CD14-positive monocyte (primary cell): ENCODE measurements around the gene DDI2. TPM values are rescaled to one million over a fixed set of nuclear protein-coding genes. Genes with fewer than 3 reads are reported as not detected.

Experiments used
- DNase-seq, 3 donors: peaks; one replicate each; pipeline ENCODE4 v3.0.0-alpha.2; 2011 to 2022
- H2AFZ ChIP-seq: 2 replicates; pipeline ENCODE4 v1.6.0; 2012; ENCODE audit warnings: mild to moderate bottlenecking, low read depth, low read length, inconsistent platforms; ENCODE audit not compliant: insufficient read depth, poor library complexity, severe bottlenecking
- H3K27ac ChIP-seq, 2 donors: 1 replicate in 1 of 2; 2 replicates in 1 of 2; pipeline ENCODE4 v1.5.1; 2012 to 2013; ENCODE audit warnings: low read length in 2 of 2, control low read depth in 1 of 2, inconsistent platforms in 1 of 2, low read depth in 1 of 2, mild to moderate bottlenecking in 1 of 2
- H3K27me3 ChIP-seq, 2 donors: one replicate each; pipeline versions ENCODE4 v1.6.0 to v1.6.1; 2011 to 2013; ENCODE audit warnings: low read length in 2 of 2; ENCODE audit not compliant: control insufficient read depth in 2 of 2, insufficient read depth in 2 of 2
- H3K36me3 ChIP-seq, 2 donors: replicated peaks in 1 of 2; 1 replicate in 1 of 2; 2 replicates in 1 of 2; pipeline versions ENCODE4 v1.5.1 to v1.6.1; 2012 to 2013; ENCODE audit warnings: low read length in 2 of 2, control low read depth in 1 of 2, inconsistent platforms in 1 of 2, mild to moderate bottlenecking in 1 of 2; ENCODE audit not compliant: insufficient read depth in 2 of 2, control insufficient read depth in 1 of 2
- H3K4me1 ChIP-seq, 2 donors: 1 replicate in 1 of 2; 2 replicates in 1 of 2; pipeline versions ENCODE4 v1.5.1 to v1.6.1; 2012 to 2013; ENCODE audit warnings: low read length in 2 of 2, control low read depth in 1 of 2, inconsistent platforms in 1 of 2, mild to moderate bottlenecking in 1 of 2, moderate library complexity in 1 of 2; ENCODE audit not compliant: insufficient read depth in 2 of 2, control insufficient read depth in 1 of 2
- H3K4me2 ChIP-seq: replicated peaks from 2 replicates; pipeline ENCODE3; 2012; ENCODE audit warnings: low read length, moderate library complexity, mild to moderate bottlenecking; ENCODE audit not compliant: poor library complexity, severe bottlenecking; ENCODE audit errors: extremely low read depth
- H3K4me3 ChIP-seq, 3 experiments: fragments of 200-600 bp in 1 of 3; sonication (generic) in 1 of 3; replicated peaks in 1 of 3; 1 replicate in 2 of 3; 2 replicates in 1 of 3; pipeline ENCODE4 v1.5.1; 2011 to 2013; ENCODE audit warnings: low read length in 3 of 3, mild to moderate bottlenecking in 3 of 3, control low read depth in 2 of 3, low read depth in 2 of 3, inconsistent platforms in 1 of 3, moderate library complexity in 1 of 3
- H3K79me2 ChIP-seq: 2 replicates; pipeline ENCODE4 v1.6.0; 2012; ENCODE audit warnings: mild to moderate bottlenecking, control low read depth, inconsistent platforms, low read length, moderate library complexity; ENCODE audit not compliant: insufficient read depth
- H3K9ac ChIP-seq: 2 replicates; pipeline ENCODE4 v1.6.0; 2017; ENCODE audit warnings: low read length, mild to moderate bottlenecking; ENCODE audit not compliant: insufficient read depth, poor library complexity, severe bottlenecking
- H3K9me3 ChIP-seq, 2 donors: replicated peaks in 1 of 2; 1 replicate in 1 of 2; 2 replicates in 1 of 2; pipeline versions ENCODE4 v1.5.1 to v1.6.1; 2012 to 2013; ENCODE audit warnings: low read length in 2 of 2, control low read depth in 1 of 2; ENCODE audit not compliant: control insufficient read depth in 1 of 2, insufficient read depth in 1 of 2
- H4K20me1 ChIP-seq: 2 replicates; pipeline ENCODE4 v1.6.0; 2012; ENCODE audit warnings: mild to moderate bottlenecking, low read length, control low read depth, moderate library complexity; ENCODE audit not compliant: insufficient read depth
- H3K27ac Mint-ChIP-seq, 7 donors: one replicate each; pipeline ENCODE4 v1.8.0; 2020; ENCODE audit warnings: mild to moderate bottlenecking in 7 of 7, mixed read lengths in 7 of 7, moderate library complexity in 6 of 7, inconsistent platforms in 2 of 7
- H3K27me3 Mint-ChIP-seq, 3 donors: one replicate each; pipeline ENCODE4 v1.8.0; 2021 to 2022; ENCODE audit warnings: low read depth in 3 of 3, mild to moderate bottlenecking in 3 of 3, mixed read lengths in 3 of 3, moderate library complexity in 3 of 3, inconsistent platforms in 1 of 3
- H3K36me3 Mint-ChIP-seq, 2 donors: one replicate each; pipeline ENCODE4 v1.8.0; 2020; ENCODE audit warnings: mixed read lengths in 2 of 2, inconsistent platforms in 1 of 2, mild to moderate bottlenecking in 1 of 2
- H3K4me1 Mint-ChIP-seq: one replicate; pipeline ENCODE4 v1.8.0; 2020; ENCODE audit warnings: mild to moderate bottlenecking, mixed read lengths
- H3K4me3 Mint-ChIP-seq, 2 donors: one replicate each; pipeline ENCODE4 v1.8.0; 2020; ENCODE audit warnings: mild to moderate bottlenecking in 2 of 2, mixed read lengths in 2 of 2, moderate library complexity in 1 of 2
- H3K9me3 Mint-ChIP-seq, 7 donors: one replicate each; pipeline ENCODE4 v1.8.0; 2020 to 2022; ENCODE audit warnings: mixed read lengths in 7 of 7, mild to moderate bottlenecking in 6 of 7, moderate library complexity in 6 of 7, inconsistent platforms in 2 of 7
- CTCF ChIP-seq: fragments of 200-600 bp; IDR thresholded peaks from one replicate; pipeline ENCODE4 v1.8.0; 2022; ENCODE audit warnings: antibody characterized with exemption, mild to moderate bottlenecking
- WGBS: methylation state at CpG from one replicate; pipeline ENCODE4 v1.1.5; 2013; ENCODE audit warnings: missing lambda C conversion rate; ENCODE audit not compliant: insufficient coverage; 5-methylcytosine and 5-hydroxymethylcytosine counted together
- intact Hi-C, 2 donors: fragments of 100-400 bp; cut with micrococcal nuclease; formaldehyde crosslinking; loops; one replicate each; pipeline versions ENCODE4 v1.15.0 to v1.15.1; 2023
- polyA plus RNA-seq, 3 donors: library from polyadenylated mRNA; depleted of rRNA in 1 of 3; unstranded in 2 of 3; stranded (reverse) in 1 of 3; fragments of 300-500 nt in 2 of 3; fragments of >200 nt in 1 of 3; fragmentation: Illumina TruSeq in 2 of 3; gene quantifications; 1 replicate in 2 of 3; 2 replicates in 1 of 3; pipeline ENCODE4 v1.2.3, GENCODE V29; 2012 to 2021

DDI2 gene
- polyA plus RNA-seq, 3 donors = 2.5 to 5.4 (median 3.2) TPM

- H2AFZ ChIP-seq = no peak overlapping the region
- Mint-ChIP-seq H3K27ac (no peak overlapping the region), H3K4me1 (no peaks in the 10 kb centered on the region), H3K27me3 (peaks cover 7 to 15% (median 8%) of the 10 kb centered on the region in 3 donors), H3K9me3 (peaks cover 0 to 5% (median 3%) of the 10 kb centered on the region in 7 donors), H3K36me3 (no peaks in the 10 kb centered on the region), H3K4me3 (no peak overlapping the region)
- DNase-seq = no peak
- H3K4me1 ChIP-seq = no peaks in the 10 kb centered on the region
- intact Hi-C loops = no loop called here
- no peaks in the 10 kb centered on the region for H3K79me2 ChIP-seq
- no peaks in the 10 kb centered on the region for H3K36me3 ChIP-seq
- H3K9ac ChIP-seq = no peak overlapping the region
- peaks cover 0 to 4% of the 10 kb centered on the region in 2 donors for H3K9me3 ChIP-seq
- no peaks in the 10 kb centered on the region for H3K27me3 ChIP-seq
- no peak overlapping the region for H3K4me3 ChIP-seq
- no CpG with 5 or more reads among the region's 7 CpGs for WGBS
- H3K27ac ChIP-seq = no peak overlapping the region
- H3K4me2 ChIP-seq = no peak overlapping the region
- TF ChIP-seq CTCF = no peak
- H4K20me1 ChIP-seq = no peaks in the 10 kb centered on the region
Observed at GRCh38 chr1:15609631-15610030, 7.6 kb upstream of the DDI2 start.

DNA sequence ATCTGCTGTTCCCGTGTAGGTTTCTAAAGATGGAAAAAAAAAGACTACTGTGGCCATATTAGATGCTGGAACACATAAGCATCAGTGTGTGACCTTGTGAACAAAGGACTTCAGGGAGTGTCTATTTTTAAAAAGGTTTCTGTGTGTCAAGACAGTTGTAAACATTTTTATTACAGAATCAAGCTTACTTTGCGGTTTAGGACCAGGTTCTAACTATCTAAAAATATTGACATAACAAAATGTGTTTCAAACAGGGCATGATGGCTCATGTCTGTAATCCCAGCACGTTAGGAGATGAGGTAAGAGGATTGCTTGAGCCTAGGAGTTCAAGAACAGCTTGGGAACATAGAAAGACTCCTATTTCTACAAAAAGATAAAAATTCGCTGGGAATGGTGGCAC is 7.1 kb upstream of the DDI2 start:
- Histone ChIP-seq H3K4me2 (no peak overlapping the region), H3K79me2 (no peaks in the 10 kb centered on the region), H3K27me3 (no peaks in the 10 kb centered on the region), H3K4me3 (no peak overlapping the region), H2AFZ (no peak overlapping the region), H3K9me3 (peaks cover 0 to 4% of the 10 kb centered on the region in 2 donors), H3K9ac (no peak overlapping the region), H3K36me3 (no peaks in the 10 kb centered on the region), H3K4me1 (no peaks in the 10 kb centered on the region), H3K27ac (no peak overlapping the region), H4K20me1 (no peaks in the 10 kb centered on the region)
- H3K4me3 Mint-ChIP-seq = no peak overlapping the region
- H3K9me3 Mint-ChIP-seq = peaks cover 0 to 5% (median 3%) of the 10 kb centered on the region in 7 donors
- H3K27me3 Mint-ChIP-seq = peaks cover 7 to 15% (median 8%) of the 10 kb centered on the region in 3 donors
- WGBS = no CpG with 5 or more reads among the region's 4 CpGs
- no peak for TF ChIP-seq CTCF
- DNase-seq = no peak
- intact Hi-C loops = no loop called here
- H3K27ac Mint-ChIP-seq = no peak overlapping the region
- H3K36me3 Mint-ChIP-seq = no peaks in the 10 kb centered on the region
- no peaks in the 10 kb centered on the region for H3K4me1 Mint-ChIP-seq
